ENCODE measurements around the gene CDC25A. TPM values are rescaled to one million over a fixed set of nuclear protein-coding genes. Genes with fewer than 3 reads are reported as not detected.

Gene CDC25A
- total RNA-seq, 4 donors from 2014 or later = 2.7 to 14.2 (median 7.0) TPM

- Histone ChIP-seq H3K36me3 (peaks cover 0 to 40% (median 0%) of the 10 kb centered on the region in 3 donors), H3K27me3 (no peaks in the 10 kb centered on the region), H3K4me1 (no peaks in the 10 kb centered on the region), H3K4me3 (no peak overlapping the region), H3K27ac (no peak overlapping the region), H3K9me3 (no peaks in the 10 kb centered on the region)
- 56 to 76% methylated on average over 5 of the region's 5 CpGs for WGBS, 2 donors
- TF ChIP-seq POLR2A (IDR thresholded peaks at IDR 0.05) = no peak
- no peak for TF ChIP-seq CTCF (IDR thresholded peaks at IDR 0.05)
- DNase-seq = no peak
- intact Hi-C loops (cut with DNase I) = no loop called here
Measured at GRCh38 chr3:48180531-48181253, 7.5 kb downstream of the CDC25A start.

- no peaks in the 10 kb centered on the region for H3K9me3 ChIP-seq
- intact Hi-C loops (cut with DNase I) = no loop called here
- H3K36me3 ChIP-seq = peaks cover 0 to 47% (median 0%) of the 10 kb centered on the region in 3 donors
- WGBS, 2 donors = 94 to 96% methylated on average over 5 of the region's 5 CpGs
- H3K4me3 ChIP-seq = no peak overlapping the region
- no peaks in the 10 kb centered on the region for H3K27me3 ChIP-seq
- no peaks in the 10 kb centered on the region for H3K4me1 ChIP-seq
- TF ChIP-seq CTCF (IDR thresholded peaks at IDR 0.05) (no peak), POLR2A (IDR thresholded peaks at IDR 0.05) (no peak)
- H3K27ac ChIP-seq = no peak overlapping the region
- DNase-seq = no peak
Measured at GRCh38 chr3:48180021-48180420, 8.2 kb downstream of the CDC25A start.

- no peak overlapping the region for H3K27ac ChIP-seq
- peaks cover 0 to 47% (median 0%) of the 10 kb centered on the region in 3 donors for H3K36me3 ChIP-seq
- WGBS, 2 donors = 95 to 98% methylated on average over 2 of the region's 2 CpGs
- H3K4me3 ChIP-seq = no peak overlapping the region
- no peak for TF ChIP-seq POLR2A (IDR thresholded peaks at IDR 0.05)
- no peak for TF ChIP-seq CTCF (IDR thresholded peaks at IDR 0.05)
- DNase-seq = no peak
- no peaks in the 10 kb centered on the region for H3K4me1 ChIP-seq
- H3K9me3 ChIP-seq = no peaks in the 10 kb centered on the region
- no peaks in the 10 kb centered on the region for H3K27me3 ChIP-seq
- intact Hi-C loops (cut with DNase I) = no loop called here
Measured at GRCh38 chr3:48178072-48178471, 10.1 kb downstream of the CDC25A start.

GRCh38 chr3:48157950-48158376, 30.3 kb downstream of the CDC25A start:
- peaks cover 0 to 30% (median 0%) of the 10 kb centered on the region in 3 donors for H3K36me3 ChIP-seq
- intact Hi-C loops (cut with DNase I) = loop anchor here (5.0 to 10.0 kb wide), 2 partner anchors 153 to 326 kb away; no protein-coding TSS in a partner anchor
- H3K27ac ChIP-seq = no peak overlapping the region
- peak; percentile 31 to 66 (median 46) for TF ChIP-seq CTCF (IDR thresholded peaks at IDR 0.05)
- no peak for TF ChIP-seq POLR2A (IDR thresholded peaks at IDR 0.05)
- peaks cover 0 to 14% (median 0%) of the 10 kb centered on the region in 3 donors for H3K4me1 ChIP-seq
- no peaks in the 10 kb centered on the region for H3K27me3 ChIP-seq
- no peaks in the 10 kb centered on the region for H3K9me3 ChIP-seq
- no peak overlapping the region for H3K4me3 ChIP-seq
- DNase-seq = no peak
- WGBS, 2 donors = 62 to 90% methylated on average over 2 to 5 of the region's 5 CpGs

- H3K27ac ChIP-seq = no peak overlapping the region
- intact Hi-C loops (cut with DNase I) = loop anchor here (5.0 to 10.0 kb wide), 2 partner anchors 153 to 325 kb away; no protein-coding TSS in a partner anchor
- TF ChIP-seq POLR2A (IDR thresholded peaks at IDR 0.05) (no peak), CTCF (IDR thresholded peaks at IDR 0.05) (no peak)
- no peak overlapping the region for H3K4me3 ChIP-seq
- H3K27me3 ChIP-seq = no peaks in the 10 kb centered on the region
- peaks cover 0 to 28% (median 0%) of the 10 kb centered on the region in 3 donors for H3K36me3 ChIP-seq
- no peak for DNase-seq
- WGBS, 2 donors = 84 to 85% methylated on average over 5 of the region's 5 CpGs
- H3K4me1 ChIP-seq = peaks cover 0 to 17% (median 0%) of the 10 kb centered on the region in 3 donors
- H3K9me3 ChIP-seq = no peaks in the 10 kb centered on the region
Measured at GRCh38 chr3:48157202-48157840, 30.9 kb downstream of the CDC25A start.

Measured in esophagus squamous epithelium (tissue), 5 donors.